Measurements from ENCODE around the gene PRCC. TPM values are rescaled to one million over a fixed set of nuclear protein-coding genes. Genes with fewer than 3 reads are reported as not detected.

Gene PRCC
- polyA plus RNA-seq, 4 donors: 45.2 to 56.7 (median 52.8) TPM

DNA sequence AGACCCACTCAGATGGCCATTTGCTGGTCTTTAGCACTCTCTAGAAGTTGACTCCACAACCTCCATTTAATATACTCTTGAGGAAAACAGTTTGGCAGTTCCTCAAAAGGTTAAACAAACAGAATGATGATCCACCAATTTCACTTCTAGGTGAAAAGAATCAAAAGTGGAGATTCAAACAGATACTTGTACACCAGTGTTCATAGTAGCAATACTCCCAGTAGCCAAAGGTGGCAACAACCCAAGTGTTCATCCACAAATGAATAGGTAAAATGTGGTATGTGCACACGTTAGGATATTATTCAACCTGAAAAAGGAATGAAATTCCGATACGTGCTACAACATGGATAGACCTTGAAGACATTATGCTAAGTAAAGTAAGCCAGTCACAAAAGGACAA, 6.3 kb downstream of the PRCC start:
- H3K4me1 ChIP-seq (ENCODE audit: control insufficient read depth in 3 of 3, insufficient read depth in 2 of 3, low read depth in 1 of 3, low read length in 2 of 3): peaks cover 4 to 16% (median 11%) of the 10 kb centered on the region in 3 donors
- H3K9me3 ChIP-seq (ENCODE audit: control insufficient read depth in 2 of 2, insufficient read depth in 1 of 2, low read depth in 1 of 2, low read length in 1 of 2): no peaks in the 10 kb centered on the region
- H3K36me3 ChIP-seq (ENCODE audit: control insufficient read depth in 3 of 3, insufficient read depth in 2 of 3, low read depth in 1 of 3, low read length in 3 of 3): peaks cover 0 to 28% (median 3%) of the 10 kb centered on the region in 3 donors
- no peak overlapping the region for H3K4me3 ChIP-seq (ENCODE audit: low read depth in 1 of 3, low read length in 3 of 3)
- DNase-seq (no peak), FAIRE-seq (no peak)
- no peaks in the 10 kb centered on the region for H3K27me3 ChIP-seq (ENCODE audit: control insufficient read depth in 3 of 3, insufficient read depth in 3 of 3, low read length in 3 of 3)
- WGBS, 3 donors: 77 to 85% (median 83%) methylated on average over 3 of the region's 3 CpGs
- no peak overlapping the region for H3K27ac ChIP-seq (ENCODE audit: low read depth in 1 of 3, low read length in 2 of 3)

DNA sequence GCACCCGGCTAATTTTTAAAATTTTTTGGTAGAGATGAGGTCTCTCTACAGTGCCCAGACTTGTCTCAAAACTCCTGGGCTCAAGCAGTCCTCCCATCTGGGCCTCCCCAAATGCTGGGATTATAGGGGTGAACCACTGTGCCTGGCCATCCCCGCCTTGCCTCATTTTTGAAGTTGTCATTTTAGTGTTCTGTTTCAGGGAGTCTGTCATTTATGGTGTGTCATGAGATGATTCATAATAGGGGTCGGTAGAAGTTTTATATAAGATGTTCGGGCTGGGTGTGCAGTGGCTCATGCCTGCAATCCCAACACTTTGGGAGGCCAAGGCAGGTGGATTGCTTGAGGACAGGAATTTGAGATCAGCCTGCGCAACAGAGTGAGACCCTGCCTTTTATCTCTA, 8.5 kb downstream of the PRCC start:
- Histone ChIP-seq H3K9me3 (ENCODE audit: control insufficient read depth in 2 of 2, insufficient read depth in 1 of 2, low read depth in 1 of 2, low read length in 1 of 2) (no peaks in the 10 kb centered on the region), H3K27me3 (ENCODE audit: control insufficient read depth in 3 of 3, insufficient read depth in 3 of 3, low read length in 3 of 3) (no peaks in the 10 kb centered on the region), H3K36me3 (ENCODE audit: control insufficient read depth in 3 of 3, insufficient read depth in 2 of 3, low read depth in 1 of 3, low read length in 3 of 3) (peaks cover 0 to 40% (median 2%) of the 10 kb centered on the region in 3 donors), H3K27ac (ENCODE audit: low read depth in 1 of 3, low read length in 2 of 3) (no peak overlapping the region), H3K4me1 (ENCODE audit: control insufficient read depth in 3 of 3, insufficient read depth in 2 of 3, low read depth in 1 of 3, low read length in 2 of 3) (peaks cover 2 to 8% (median 8%) of the 10 kb centered on the region in 3 donors), H3K4me3 (ENCODE audit: low read depth in 1 of 3, low read length in 3 of 3) (no peak overlapping the region)
- WGBS, 3 donors: 81 to 84% (median 84%) methylated on average over 5 of the region's 5 CpGs
- FAIRE-seq (no peak), DNase-seq (no peak)

DNA sequence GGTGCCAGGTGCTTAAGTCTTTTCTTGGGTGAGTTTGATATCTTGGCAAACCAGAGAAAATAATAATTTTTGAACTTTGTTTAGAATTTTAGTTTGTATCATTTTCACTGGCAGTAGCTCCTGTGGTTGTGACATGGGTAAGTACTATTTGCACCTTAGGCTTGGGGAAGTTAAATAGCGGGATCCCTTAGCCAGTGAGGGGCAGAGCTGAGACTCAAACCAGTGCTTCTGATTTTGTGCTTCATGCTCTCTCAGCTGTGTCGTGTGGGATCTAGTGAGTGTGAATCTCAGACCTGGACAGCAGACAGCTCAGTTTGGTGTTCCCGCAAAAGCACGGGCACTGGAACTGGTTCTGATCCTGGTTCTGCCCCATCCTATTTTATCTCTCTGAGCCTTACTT, 9.6 kb downstream of the PRCC start:
- no peak for DNase-seq
- no peaks in the 10 kb centered on the region for H3K27me3 ChIP-seq (ENCODE audit: control insufficient read depth in 3 of 3, insufficient read depth in 3 of 3, low read length in 3 of 3)
- no peak overlapping the region for H3K4me3 ChIP-seq (ENCODE audit: low read depth in 1 of 3, low read length in 3 of 3)
- peaks cover 2 to 8% (median 6%) of the 10 kb centered on the region in 3 donors for H3K4me1 ChIP-seq (ENCODE audit: control insufficient read depth in 3 of 3, insufficient read depth in 2 of 3, low read depth in 1 of 3, low read length in 2 of 3)
- H3K9me3 ChIP-seq (ENCODE audit: control insufficient read depth in 2 of 2, insufficient read depth in 1 of 2, low read depth in 1 of 2, low read length in 1 of 2): no peaks in the 10 kb centered on the region
- WGBS, 3 donors: 71 to 77% (median 74%) methylated on average over 4 of the region's 4 CpGs
- no peak for FAIRE-seq
- peaks cover 0 to 34% (median 2%) of the 10 kb centered on the region in 3 donors for H3K36me3 ChIP-seq (ENCODE audit: control insufficient read depth in 3 of 3, insufficient read depth in 2 of 3, low read depth in 1 of 3, low read length in 3 of 3)
- H3K27ac ChIP-seq (ENCODE audit: low read depth in 1 of 3, low read length in 2 of 3): no peak overlapping the region

DNA sequence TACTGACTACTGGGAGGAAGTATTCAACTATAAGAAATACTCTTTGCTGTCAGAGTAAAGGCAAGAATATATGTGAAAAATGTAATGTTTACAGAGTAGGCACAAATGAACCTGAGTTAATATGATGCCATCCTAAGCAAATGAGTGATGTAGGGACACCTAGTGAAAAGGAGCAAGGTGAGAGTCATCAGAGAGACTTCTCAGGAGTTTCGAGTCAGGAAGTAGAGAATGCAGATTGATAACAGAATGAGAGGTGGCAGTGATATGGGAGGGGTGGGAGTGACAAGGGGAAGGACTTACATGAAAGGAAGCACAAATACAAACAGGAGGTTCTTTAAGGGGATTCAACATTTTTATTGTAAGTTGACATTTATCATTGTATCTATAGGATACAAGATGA, 10.2 kb downstream of the PRCC start:
- FAIRE-seq: no peak
- H3K4me3 ChIP-seq (ENCODE audit: low read depth in 1 of 3, low read length in 3 of 3): no peak overlapping the region
- H3K4me1 ChIP-seq (ENCODE audit: control insufficient read depth in 3 of 3, insufficient read depth in 2 of 3, low read depth in 1 of 3, low read length in 2 of 3): peaks cover 2 to 8% (median 6%) of the 10 kb centered on the region in 3 donors
- no peaks in the 10 kb centered on the region for H3K9me3 ChIP-seq (ENCODE audit: control insufficient read depth in 2 of 2, insufficient read depth in 1 of 2, low read depth in 1 of 2, low read length in 1 of 2)
- peaks cover 0 to 34% (median 2%) of the 10 kb centered on the region in 3 donors for H3K36me3 ChIP-seq (ENCODE audit: control insufficient read depth in 3 of 3, insufficient read depth in 2 of 3, low read depth in 1 of 3, low read length in 3 of 3)
- no peak overlapping the region for H3K27ac ChIP-seq (ENCODE audit: low read depth in 1 of 3, low read length in 2 of 3)
- no peaks in the 10 kb centered on the region for H3K27me3 ChIP-seq (ENCODE audit: control insufficient read depth in 3 of 3, insufficient read depth in 3 of 3, low read length in 3 of 3)
- DNase-seq: no peak
- WGBS, 3 donors: 24 to 41% (median 33%) methylated on average over 1 of the region's 1 CpG

DNA sequence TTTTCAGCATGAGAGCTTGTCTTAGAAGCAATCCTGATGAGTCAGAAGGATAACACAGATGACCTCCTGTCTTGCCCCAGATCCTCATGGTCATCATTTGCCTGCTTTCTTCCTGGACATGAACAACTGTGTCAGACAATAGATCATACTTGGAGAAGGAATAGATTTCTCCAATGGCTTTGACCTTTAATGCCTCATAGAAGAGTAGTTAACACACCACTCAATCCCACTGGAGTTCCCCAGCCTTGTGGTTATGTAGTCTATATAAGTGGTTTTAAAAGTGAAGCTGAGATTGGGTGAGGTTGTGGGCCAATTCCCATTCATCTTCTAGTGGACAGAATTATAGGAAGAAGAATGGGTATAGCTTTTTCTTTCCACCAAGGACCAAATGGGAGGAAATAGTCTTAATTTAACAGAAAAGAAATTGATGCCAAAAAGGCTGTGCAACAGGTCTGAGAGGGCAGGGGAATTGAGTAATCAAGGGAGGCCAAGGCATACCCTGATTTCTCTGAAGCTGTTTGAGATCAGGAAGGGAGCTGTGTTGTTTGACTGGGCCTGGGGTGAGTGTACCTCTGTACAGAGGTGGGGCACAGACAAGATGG, 14.4 kb downstream of the PRCC start:
- no peak overlapping the region for H3K27ac ChIP-seq (ENCODE audit: low read depth in 1 of 3, low read length in 2 of 3)
- DNase-seq (no peak), FAIRE-seq (no peak)
- no peaks in the 10 kb centered on the region for H3K9me3 ChIP-seq (ENCODE audit: control insufficient read depth in 2 of 2, insufficient read depth in 1 of 2, low read depth in 1 of 2, low read length in 1 of 2)
- peaks cover 5 to 55% (median 13%) of the 10 kb centered on the region in 3 donors for H3K36me3 ChIP-seq (ENCODE audit: control insufficient read depth in 3 of 3, insufficient read depth in 2 of 3, low read depth in 1 of 3, low read length in 3 of 3)
- H3K27me3 ChIP-seq (ENCODE audit: control insufficient read depth in 3 of 3, insufficient read depth in 3 of 3, low read length in 3 of 3): no peaks in the 10 kb centered on the region
- H3K4me1 ChIP-seq (ENCODE audit: control insufficient read depth in 3 of 3, insufficient read depth in 2 of 3, low read depth in 1 of 3, low read length in 2 of 3): peaks cover 0 to 2% (median 0%) of the 10 kb centered on the region in 3 donors
- no peak overlapping the region for H3K4me3 ChIP-seq (ENCODE audit: low read depth in 1 of 3, low read length in 3 of 3)

DNA sequence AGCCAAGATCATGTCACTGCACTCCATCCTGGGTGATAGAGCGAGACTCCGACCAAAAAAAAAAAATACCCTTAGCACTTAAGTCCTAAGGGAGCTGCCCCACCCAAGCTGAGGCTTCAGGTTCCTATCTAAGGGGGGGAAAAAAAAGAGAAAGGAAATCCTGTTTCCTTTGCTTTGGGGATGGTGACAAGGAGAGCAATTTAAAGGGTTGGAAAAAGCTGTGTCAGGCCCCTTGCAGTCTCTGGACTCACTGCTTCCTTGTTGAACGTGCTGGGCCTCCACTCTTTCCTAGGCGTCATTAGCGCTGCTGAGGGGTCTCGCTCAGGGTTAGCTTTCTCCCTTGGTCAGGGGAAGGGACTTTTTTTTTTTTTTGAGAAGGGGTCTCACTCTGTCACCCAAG, 18.1 kb downstream of the PRCC start:
- 86 to 98% (median 96%) methylated on average over 6 of the region's 6 CpGs for WGBS, 3 donors
- Histone ChIP-seq H3K27ac (ENCODE audit: low read depth in 1 of 3, low read length in 2 of 3) (no peak overlapping the region), H3K4me3 (ENCODE audit: low read depth in 1 of 3, low read length in 3 of 3) (no peak overlapping the region), H3K4me1 (ENCODE audit: control insufficient read depth in 3 of 3, insufficient read depth in 2 of 3, low read depth in 1 of 3, low read length in 2 of 3) (no peaks in the 10 kb centered on the region), H3K36me3 (ENCODE audit: control insufficient read depth in 3 of 3, insufficient read depth in 2 of 3, low read depth in 1 of 3, low read length in 3 of 3) (peaks cover 12 to 61% (median 19%) of the 10 kb centered on the region in 3 donors), H3K27me3 (ENCODE audit: control insufficient read depth in 3 of 3, insufficient read depth in 3 of 3, low read length in 3 of 3) (no peaks in the 10 kb centered on the region), H3K9me3 (ENCODE audit: control insufficient read depth in 2 of 2, insufficient read depth in 1 of 2, low read depth in 1 of 2, low read length in 1 of 2) (no peaks in the 10 kb centered on the region)
- DNase-seq: no peak
- FAIRE-seq: no peak

DNA sequence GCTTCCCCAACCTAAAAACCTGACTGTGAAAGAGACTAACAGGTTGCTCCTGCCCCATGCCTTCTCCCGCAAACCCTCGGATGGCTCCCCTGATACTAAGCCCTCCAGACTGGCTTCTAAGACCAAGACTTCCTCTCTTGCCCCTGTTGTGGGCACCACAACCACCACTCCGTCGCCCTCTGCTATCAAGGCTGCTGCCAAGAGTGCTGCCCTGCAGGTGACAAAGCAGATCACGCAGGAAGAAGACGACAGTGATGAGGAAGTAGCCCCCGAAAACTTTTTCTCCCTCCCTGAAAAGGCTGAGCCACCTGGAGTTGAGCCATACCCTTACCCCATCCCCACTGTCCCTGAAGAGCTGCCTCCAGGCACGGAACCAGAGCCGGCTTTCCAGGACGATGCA, 19.3 kb downstream of the PRCC start:
- DNase-seq (no peak), FAIRE-seq (no peak)
- WGBS, 3 donors: 85 to 94% (median 88%) methylated on average over 10 of the region's 10 CpGs
- Histone ChIP-seq H3K27ac (ENCODE audit: low read depth in 1 of 3, low read length in 2 of 3) (no peak overlapping the region), H3K36me3 (ENCODE audit: control insufficient read depth in 3 of 3, insufficient read depth in 2 of 3, low read depth in 1 of 3, low read length in 3 of 3) (peaks cover 18 to 63% (median 23%) of the 10 kb centered on the region in 3 donors), H3K27me3 (ENCODE audit: control insufficient read depth in 3 of 3, insufficient read depth in 3 of 3, low read length in 3 of 3) (no peaks in the 10 kb centered on the region), H3K4me3 (ENCODE audit: low read depth in 1 of 3, low read length in 3 of 3) (no peak overlapping the region), H3K9me3 (ENCODE audit: control insufficient read depth in 2 of 2, insufficient read depth in 1 of 2, low read depth in 1 of 2, low read length in 1 of 2) (no peaks in the 10 kb centered on the region), H3K4me1 (ENCODE audit: control insufficient read depth in 3 of 3, insufficient read depth in 2 of 3, low read depth in 1 of 3, low read length in 2 of 3) (no peaks in the 10 kb centered on the region)

DNA sequence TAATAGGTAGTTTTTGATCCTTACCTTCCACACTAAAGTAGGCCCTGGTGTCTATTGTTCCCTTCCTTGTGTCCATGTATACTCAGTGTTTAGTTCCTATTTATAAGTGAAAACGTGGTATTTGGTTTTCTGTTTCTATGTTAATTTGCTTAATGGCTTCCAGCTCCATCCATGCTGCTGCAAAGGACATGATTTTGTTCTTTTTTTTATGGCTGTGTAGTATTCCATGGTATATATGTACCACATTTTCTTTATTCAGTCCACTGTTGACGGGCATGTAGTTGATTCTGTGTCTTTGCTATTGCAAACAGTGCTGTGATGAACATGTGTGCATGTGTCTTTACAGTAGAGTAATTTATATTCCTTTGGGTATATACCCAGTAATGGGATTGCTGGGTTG, 20.8 kb downstream of the PRCC start:
- Histone ChIP-seq H3K9me3 (ENCODE audit: control insufficient read depth in 2 of 2, insufficient read depth in 1 of 2, low read depth in 1 of 2, low read length in 1 of 2) (no peaks in the 10 kb centered on the region), H3K4me1 (ENCODE audit: control insufficient read depth in 3 of 3, insufficient read depth in 2 of 3, low read depth in 1 of 3, low read length in 2 of 3) (no peaks in the 10 kb centered on the region), H3K36me3 (ENCODE audit: control insufficient read depth in 3 of 3, insufficient read depth in 2 of 3, low read depth in 1 of 3, low read length in 3 of 3) (peaks cover 24 to 67% (median 24%) of the 10 kb centered on the region in 3 donors), H3K4me3 (ENCODE audit: low read depth in 1 of 3, low read length in 3 of 3) (no peak overlapping the region), H3K27ac (ENCODE audit: low read depth in 1 of 3, low read length in 2 of 3) (no peak overlapping the region), H3K27me3 (ENCODE audit: control insufficient read depth in 3 of 3, insufficient read depth in 3 of 3, low read length in 3 of 3) (no peaks in the 10 kb centered on the region)
- FAIRE-seq (no peak), DNase-seq (no peak)
- WGBS, 3 donors: 93 to 96% (median 94%) methylated on average over 2 of the region's 2 CpGs

Data from small intestine (tissue), 7 donors.